Tibial nerve (tissue), 4 donors: ENCODE measurements around the gene NDUFB6. TPM values are rescaled to one million over a fixed set of nuclear protein-coding genes. Genes with fewer than 3 reads are reported as not detected.
"Not testable (repeated sequence)": the region's sequence is repeated elsewhere in the genome, so short reads cannot be mapped to it uniquely, and the experiment has no call there.

Experiments
- DNase-seq, 2 donors: peaks; one replicate each; pipeline ENCODE4 v3.0.0-alpha.2; 2019; ENCODE audit warnings: low spot score in 2 of 2
- H3K27ac ChIP-seq, 4 donors: fragments of 200-600 bp; sonication (generic) in 3 of 4; one replicate each; pipeline ENCODE4 v1.5.1; 2017 to 2019; ENCODE audit warnings: mild to moderate bottlenecking in 1 of 4
- H3K27me3 ChIP-seq, 2 donors: fragments of 200-600 bp; sonication (generic) in 1 of 2; one replicate each; pipeline versions ENCODE4 v1.5.1 to v1.6.0; 2017 to 2019
- H3K36me3 ChIP-seq, 3 donors: fragments of 200-600 bp; sonication (generic); one replicate each; pipeline ENCODE4 v1.5.1; 2018 to 2019
- H3K4me1 ChIP-seq, 4 donors: fragments of 200-600 bp; sonication (generic) in 3 of 4; one replicate each; pipeline ENCODE4 v1.5.1; 2017 to 2019
- H3K4me3 ChIP-seq, 4 donors: fragments of 200-600 bp; sonication (generic) in 3 of 4; one replicate each; pipeline ENCODE4 v1.5.1; 2017 to 2019; ENCODE audit warnings: mild to moderate bottlenecking in 1 of 4, moderate library complexity in 1 of 4
- H3K9me3 ChIP-seq, 4 donors: fragments of 200-600 bp; sonication (generic) in 3 of 4; one replicate each; pipeline ENCODE4 v1.5.1; 2017 to 2019
- EP300 ChIP-seq, 2 donors: sonication (generic); formaldehyde crosslinking; IDR thresholded peaks; one replicate each; pipeline ENCODE4 v1.6.1; 2017; ENCODE audit warnings: antibody characterized with exemption in 2 of 2, mild to moderate bottlenecking in 1 of 2
- POLR2A ChIP-seq, 2 donors: fragments of 450-650 bp; IDR thresholded peaks; one replicate each; pipeline ENCODE4 v1.6.1; 2017; ENCODE audit warnings: antibody characterized with exemption in 2 of 2, mild to moderate bottlenecking in 2 of 2, moderate library complexity in 2 of 2
- WGBS, 2 donors: methylation state at CpG; one replicate each; pipeline ENCODE4 v1.1.5; 2018; 5-methylcytosine and 5-hydroxymethylcytosine counted together
- total RNA-seq, 4 donors: library from RNA; depleted of rRNA; stranded (reverse); fragments of >200 nt; gene quantifications; one replicate each; pipeline ENCODE4 v1.1.0, GENCODE V29; 2016
- TF ChIP-seq, protein P1 (sequence below), 5 experiments: fragments of 200-600 bp in 3 of 5; fragments of 450-650 bp in 2 of 5; sonication (generic) in 3 of 5; IDR thresholded peaks; one replicate each; pipeline ENCODE4 v1.5.1; 2016 to 2019; ENCODE audit warnings: antibody characterized with exemption in 5 of 5, mild to moderate bottlenecking in 3 of 5, moderate library complexity in 2 of 5

Gene NDUFB6
- total RNA-seq, 4 donors from 2014 or later, result 36.9 to 71.7 (median 56.7) TPM

DNA sequence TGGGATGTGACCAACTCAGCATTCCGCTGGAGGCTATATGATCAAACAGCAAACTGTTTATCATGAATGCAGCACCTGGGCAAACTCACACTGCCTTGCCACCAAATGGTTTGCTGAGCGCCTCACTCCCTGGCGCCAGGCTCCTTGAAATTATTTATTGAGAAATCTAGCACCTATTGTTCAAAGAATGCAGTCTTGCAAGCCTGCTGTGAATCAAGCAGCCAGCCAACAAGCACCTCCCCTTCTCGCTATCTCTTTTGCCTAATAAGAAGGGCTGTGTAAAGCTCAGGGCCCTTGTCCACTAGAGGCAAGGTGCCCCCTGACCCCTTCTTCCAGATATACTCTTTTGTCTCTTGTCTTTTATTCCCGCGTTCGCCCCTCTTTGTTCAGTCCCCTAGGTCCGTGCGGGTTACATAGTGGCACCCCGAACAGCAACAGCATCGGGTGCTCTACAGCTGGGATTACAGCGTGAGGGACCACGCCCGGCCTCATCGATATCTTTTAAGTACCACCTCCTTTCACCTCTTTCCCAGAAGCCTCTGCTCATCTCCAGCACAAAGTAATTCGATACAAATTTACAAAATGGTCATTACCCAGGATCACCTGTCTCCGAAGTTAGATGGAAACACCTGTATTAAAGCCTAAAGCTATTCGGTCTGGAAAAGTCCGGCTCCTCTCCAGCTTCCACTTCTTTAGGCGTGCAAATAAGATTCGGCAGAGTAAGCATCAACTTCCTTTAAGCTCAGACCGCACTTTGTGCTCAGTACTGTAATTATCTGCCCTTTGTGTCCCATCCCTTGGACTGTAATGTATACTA, 47.9 kb downstream of the NDUFB6 start:
- no peak for TF ChIP-seq POLR2A (IDR thresholded peaks at IDR 0.05)
- H3K4me1 ChIP-seq, result peaks cover 0 to 45% (median 11%) of the 10 kb centered on the region in 4 donors
- H3K27ac ChIP-seq, result peak overlapping the region; percentile 83 to 90 (median 86)
- no peaks in the 10 kb centered on the region for H3K27me3 ChIP-seq
- H3K4me3 ChIP-seq, result peak overlapping the region; percentile 38 to 68 (median 53)
- 14 to 30% methylated on average over 22 of the region's 22 CpGs for WGBS, 2 donors
- peak in 1 of 2 donors; percentile 13 for DNase-seq
- no peaks in the 10 kb centered on the region for H3K9me3 ChIP-seq
- H3K36me3 ChIP-seq, result no peaks in the 10 kb centered on the region

DNA sequence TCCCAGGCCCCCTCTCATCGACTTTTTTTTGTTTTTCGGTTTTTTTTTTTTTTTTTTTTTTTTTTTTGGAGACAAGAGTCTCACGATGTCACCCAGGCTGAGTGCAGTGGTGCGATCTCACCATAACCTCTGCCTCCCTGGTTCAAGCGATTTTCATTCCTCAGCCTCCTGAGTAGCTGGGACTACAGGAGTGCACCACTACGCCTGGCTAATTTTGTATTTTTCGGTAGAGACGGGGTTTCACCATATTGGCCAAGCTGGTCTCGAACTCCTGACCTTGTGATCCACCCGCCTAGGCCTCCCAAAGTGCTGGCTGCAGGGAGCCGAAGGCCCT, 48.4 kb downstream of the NDUFB6 start:
- H3K9me3 ChIP-seq, H3K27me3 ChIP-seq, DNase-seq, H3K36me3 ChIP-seq: not testable (repeated sequence)
- peak overlapping the region in 2 of 4 donors; percentile 83 to 88 for H3K27ac ChIP-seq
- peaks cover 0 to 45% (median 11%) of the 10 kb centered on the region in 4 donors for H3K4me1 ChIP-seq
- H3K4me3 ChIP-seq, result peak overlapping the region; percentile 38 to 68 (median 53)
- 75 to 86% methylated on average over 11 of the region's 11 CpGs for WGBS, 2 donors

DNA sequence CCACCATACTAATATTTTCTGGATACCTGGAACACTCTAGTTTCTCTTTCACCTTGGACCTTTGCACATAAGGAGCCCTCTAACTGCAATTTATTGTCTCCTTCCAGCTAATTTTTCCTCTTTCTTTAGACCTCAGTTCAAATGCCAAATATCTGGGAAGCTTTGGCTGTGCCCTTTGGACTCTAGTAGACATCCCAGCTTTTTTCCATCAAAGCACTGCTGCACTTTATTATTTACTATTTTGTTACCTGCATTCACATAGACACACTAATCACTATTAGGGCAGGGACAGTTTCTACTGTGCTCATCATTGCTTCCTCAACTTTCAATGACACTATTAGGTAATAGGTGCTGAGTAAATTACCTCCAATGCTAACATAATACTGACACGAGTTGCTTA, 49.0 kb downstream of the NDUFB6 start:
- Histone ChIP-seq H3K36me3 (no peaks in the 10 kb centered on the region), H3K27me3 (no peaks in the 10 kb centered on the region), H3K27ac (no peak overlapping the region), H3K4me1 (peaks cover 0 to 45% (median 11%) of the 10 kb centered on the region in 4 donors), H3K9me3 (no peaks in the 10 kb centered on the region), H3K4me3 (no peak overlapping the region)
- no peak for TF ChIP-seq EP300 (IDR thresholded peaks at IDR 0.05)
- no peak for TF ChIP-seq POLR2A (IDR thresholded peaks at IDR 0.05)
- TF ChIP-seq, protein P1, sequence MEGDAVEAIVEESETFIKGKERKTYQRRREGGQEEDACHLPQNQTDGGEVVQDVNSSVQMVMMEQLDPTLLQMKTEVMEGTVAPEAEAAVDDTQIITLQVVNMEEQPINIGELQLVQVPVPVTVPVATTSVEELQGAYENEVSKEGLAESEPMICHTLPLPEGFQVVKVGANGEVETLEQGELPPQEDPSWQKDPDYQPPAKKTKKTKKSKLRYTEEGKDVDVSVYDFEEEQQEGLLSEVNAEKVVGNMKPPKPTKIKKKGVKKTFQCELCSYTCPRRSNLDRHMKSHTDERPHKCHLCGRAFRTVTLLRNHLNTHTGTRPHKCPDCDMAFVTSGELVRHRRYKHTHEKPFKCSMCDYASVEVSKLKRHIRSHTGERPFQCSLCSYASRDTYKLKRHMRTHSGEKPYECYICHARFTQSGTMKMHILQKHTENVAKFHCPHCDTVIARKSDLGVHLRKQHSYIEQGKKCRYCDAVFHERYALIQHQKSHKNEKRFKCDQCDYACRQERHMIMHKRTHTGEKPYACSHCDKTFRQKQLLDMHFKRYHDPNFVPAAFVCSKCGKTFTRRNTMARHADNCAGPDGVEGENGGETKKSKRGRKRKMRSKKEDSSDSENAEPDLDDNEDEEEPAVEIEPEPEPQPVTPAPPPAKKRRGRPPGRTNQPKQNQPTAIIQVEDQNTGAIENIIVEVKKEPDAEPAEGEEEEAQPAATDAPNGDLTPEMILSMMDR (IDR thresholded peaks at IDR 0.05), result no peak
- DNase-seq, result no peak
- WGBS, 2 donors, result 73 to 83% methylated on average over 1 of the region's 1 CpG

DNA sequence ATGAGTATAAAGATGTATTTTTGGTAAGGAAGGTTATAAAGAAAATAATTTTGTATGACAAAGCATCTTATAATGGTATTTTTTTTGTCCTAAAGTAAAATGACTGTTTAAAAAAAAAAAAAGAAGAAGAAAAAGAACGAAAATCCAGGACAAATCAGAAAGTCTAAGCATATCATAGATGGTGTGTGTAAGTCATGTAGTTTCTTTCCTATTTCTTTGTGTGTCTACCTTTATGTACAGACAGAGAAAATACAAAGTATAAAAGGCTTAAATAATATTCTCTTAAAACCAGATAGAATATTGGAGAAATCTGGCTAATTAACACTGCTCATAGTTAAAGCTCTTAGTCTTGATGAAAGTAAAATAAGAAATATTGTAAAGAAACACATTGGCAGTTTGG, 54.7 kb downstream of the NDUFB6 start:
- no peak overlapping the region for H3K27ac ChIP-seq
- no peaks in the 10 kb centered on the region for H3K27me3 ChIP-seq
- DNase-seq, result no peak
- no peak overlapping the region for H3K4me3 ChIP-seq
- WGBS, 2 donors, result 82 to 93% methylated on average over 1 of the region's 1 CpG
- peaks cover 0 to 9% (median 0%) of the 10 kb centered on the region in 4 donors for H3K4me1 ChIP-seq
- H3K9me3 ChIP-seq, result peaks cover 0 to 6% (median 0%) of the 10 kb centered on the region in 4 donors
- TF ChIP-seq EP300 (IDR thresholded peaks at IDR 0.05) (no peak), POLR2A (IDR thresholded peaks at IDR 0.05) (no peak)
- TF ChIP-seq, protein P1 (IDR thresholded peaks at IDR 0.05), result no peak
- H3K36me3 ChIP-seq, result peaks cover 0 to 6% (median 0%) of the 10 kb centered on the region in 3 donors

DNA sequence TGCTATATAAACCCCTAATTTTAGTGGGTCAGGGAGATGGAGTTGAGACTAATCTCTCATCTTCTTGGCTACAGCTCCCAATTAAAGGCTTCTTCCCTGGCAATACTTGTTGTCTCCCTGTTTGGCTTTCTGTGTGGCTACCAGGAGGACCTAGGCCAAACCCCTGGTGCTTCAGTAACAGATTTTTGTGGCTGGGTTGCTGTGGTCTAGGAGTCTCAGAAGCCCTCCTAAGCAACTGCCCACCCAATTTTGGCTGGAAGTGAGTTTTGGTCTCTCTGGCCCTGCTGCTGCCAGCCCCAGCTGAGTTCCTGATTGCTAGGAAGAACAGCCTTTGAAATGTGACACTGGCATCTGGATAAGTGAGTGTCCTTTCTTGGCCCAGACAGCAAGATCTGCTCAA, 56.7 kb downstream of the NDUFB6 start:
- peaks cover 0 to 6% (median 0%) of the 10 kb centered on the region in 3 donors for H3K36me3 ChIP-seq
- peaks cover 0 to 8% (median 0%) of the 10 kb centered on the region in 4 donors for H3K9me3 ChIP-seq
- peaks cover 0 to 2% (median 0%) of the 10 kb centered on the region in 4 donors for H3K4me1 ChIP-seq
- TF ChIP-seq EP300 (IDR thresholded peaks at IDR 0.05) (no peak), POLR2A (IDR thresholded peaks at IDR 0.05) (no peak)
- TF ChIP-seq, protein P1 (IDR thresholded peaks at IDR 0.05), result no peak
- H3K27me3 ChIP-seq, result no peaks in the 10 kb centered on the region
- DNase-seq, result no peak
- no peak overlapping the region for H3K27ac ChIP-seq
- no peak overlapping the region for H3K4me3 ChIP-seq

DNA sequence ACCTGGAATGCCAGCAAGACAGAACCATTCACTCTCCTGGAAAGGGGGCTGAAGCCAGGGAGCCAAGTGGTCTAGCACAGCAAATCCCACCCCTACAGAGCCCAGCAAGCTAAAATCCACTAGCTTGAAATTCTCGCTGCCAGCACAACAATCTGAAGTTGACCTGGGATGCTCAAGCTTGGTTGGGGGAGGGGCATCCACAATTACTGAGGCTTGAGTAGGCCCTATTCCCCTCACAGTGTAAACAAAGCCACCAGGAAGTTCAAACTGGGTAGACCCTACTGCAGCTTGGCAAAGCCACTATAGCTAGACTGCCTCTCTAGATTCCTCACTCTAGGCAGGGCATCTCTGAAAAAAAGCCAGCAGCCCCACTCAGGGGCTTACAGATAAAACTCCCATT, 64.2 kb downstream of the NDUFB6 start:
- Histone ChIP-seq H3K36me3 (peaks cover 0 to 6% (median 0%) of the 10 kb centered on the region in 3 donors), H3K9me3 (peaks cover 0 to 7% (median 0%) of the 10 kb centered on the region in 4 donors), H3K4me1 (peaks cover 0 to 26% (median 0%) of the 10 kb centered on the region in 4 donors), H3K4me3 (no peak overlapping the region), H3K27ac (no peak overlapping the region), H3K27me3 (no peaks in the 10 kb centered on the region)
- DNase-seq, result no peak
- WGBS, 2 donors, result 92 to 100% methylated on average over 1 of the region's 1 CpG
- TF ChIP-seq, protein P1 (IDR thresholded peaks at IDR 0.05), result no peak
- TF ChIP-seq POLR2A (IDR thresholded peaks at IDR 0.05), result no peak
- TF ChIP-seq EP300 (IDR thresholded peaks at IDR 0.05), result no peak
